Thoracic aorta (tissue), 2 donors: Measurements from ENCODE around the gene PARP12. TPM values are rescaled to one million over a fixed set of nuclear protein-coding genes. Genes with fewer than 3 reads are reported as not detected.

Experiments used
- ATAC-seq: fragments of 150-250 bp; one replicate; pipeline ENCODE4 v1.8.0; 2017; ENCODE audit warnings: low read depth; ENCODE audit not compliant: insufficient number of reproducible peaks, low FRiP score
- DNase-seq: peaks from one replicate; pipeline ENCODE4 v3.0.0-alpha.2; 2020; ENCODE audit warnings: low spot score
- H3K27ac ChIP-seq, 2 donors: fragments of 200-600 bp; sonication (generic); 1 replicate in 1 of 2; 2 replicates in 1 of 2; pipeline ENCODE4 v1.5.1; 2016; ENCODE audit warnings: mild to moderate bottlenecking in 2 of 2, moderate library complexity in 2 of 2
- H3K27me3 ChIP-seq: fragments of 200-600 bp; sonication (generic); replicated peaks from 2 replicates; pipeline ENCODE4 v1.6.0; 2016; ENCODE audit warnings: mild to moderate bottlenecking; ENCODE audit not compliant: insufficient read depth
- H3K36me3 ChIP-seq: fragments of 200-600 bp; sonication (generic); one replicate; pipeline ENCODE4 v1.5.1; 2016
- H3K4me1 ChIP-seq, 2 donors: fragments of 200-600 bp; sonication (generic); 1 replicate in 1 of 2; 2 replicates in 1 of 2; pipeline versions ENCODE4 v1.5.1 to v1.6.0; 2016; ENCODE audit warnings: low read depth in 2 of 2, mild to moderate bottlenecking in 1 of 2; ENCODE audit not compliant: control insufficient read depth in 1 of 2
- H3K4me3 ChIP-seq: fragments of 200-600 bp; sonication (generic); 2 replicates; pipeline ENCODE4 v1.5.1; 2016; ENCODE audit warnings: mild to moderate bottlenecking
- H3K9me3 ChIP-seq: fragments of 200-600 bp; sonication (generic); 2 replicates; pipeline ENCODE4 v1.5.1; 2016
- CTCF ChIP-seq: fragments of 200-600 bp; sonication (generic); IDR thresholded peaks from one replicate; pipeline ENCODE4 v1.5.1; 2019; ENCODE audit warnings: antibody characterized with exemption
- total RNA-seq, 2 donors: library from RNA; depleted of rRNA; stranded (reverse); fragments of >200 nt; gene quantifications; one replicate each; pipeline versions ENCODE4 v1.1.0 to v1.2.3, GENCODE V29; 2016

PARP12 gene
- total RNA-seq, 2 donors from 2014 or later: 51.6 to 53.1 TPM

- Histone ChIP-seq H3K27ac (no peak overlapping the region), H3K36me3 (no peaks in the 10 kb centered on the region)
- no peak for ATAC-seq
These were observed 77.9 kb downstream of the PARP12 start for GRCh38 chr7:139984642-139985539.

GRCh38 chr7:139982927-139983920, 79.5 kb downstream of the PARP12 start:
- H3K27me3 ChIP-seq: no peaks in the 10 kb centered on the region
- no peak for ATAC-seq
- H3K4me3 ChIP-seq: no peak overlapping the region
- H3K9me3 ChIP-seq: no peaks in the 10 kb centered on the region
- TF ChIP-seq CTCF: no peak
- no peak overlapping the region for H3K27ac ChIP-seq
- no peaks in the 10 kb centered on the region for H3K36me3 ChIP-seq
- H3K4me1 ChIP-seq: no peaks in the 10 kb centered on the region
- no peak for DNase-seq

More at GRCh38 chr7:139984642-139985539, 77.9 kb downstream of the PARP12 start:
- TF ChIP-seq CTCF: no peak
- no peak for DNase-seq
- Histone ChIP-seq H3K4me1 (no peaks in the 10 kb centered on the region), H3K9me3 (no peaks in the 10 kb centered on the region), H3K4me3 (no peak overlapping the region), H3K27me3 (no peaks in the 10 kb centered on the region)

GRCh38 chr7:139981511-139981895, 81.2 kb downstream of the PARP12 start:
- TF ChIP-seq CTCF: no peak

GRCh38 chr7:139976838-139977656, 85.7 kb downstream of the PARP12 start:
- no peaks in the 10 kb centered on the region for H3K36me3 ChIP-seq
- H3K27me3 ChIP-seq: no peaks in the 10 kb centered on the region
- DNase-seq (no peak), ATAC-seq (no peak)
- no peaks in the 10 kb centered on the region for H3K9me3 ChIP-seq
- no peak overlapping the region for H3K27ac ChIP-seq
- TF ChIP-seq CTCF: no peak
- H3K4me1 ChIP-seq: no peaks in the 10 kb centered on the region
- H3K4me3 ChIP-seq: no peak overlapping the region

More at GRCh38 chr7:139981511-139981895, 81.2 kb downstream of the PARP12 start:
- Histone ChIP-seq H3K4me3 (no peak overlapping the region), H3K27ac (no peak overlapping the region), H3K4me1 (no peaks in the 10 kb centered on the region), H3K27me3 (no peaks in the 10 kb centered on the region), H3K9me3 (no peaks in the 10 kb centered on the region), H3K36me3 (no peaks in the 10 kb centered on the region)
- ATAC-seq (no peak), DNase-seq (no peak)
